Stimulated activated CD8-positive, alpha-beta memory T cell treated with anti-CD3 and anti-CD28 coated beads, Interleukin-7, amount 100 ng/mL, for 1 hour (primary cell): ENCODE measurements around the gene KRTAP1-4.
"Not testable (repeated sequence)": the region's sequence is repeated elsewhere in the genome, so short reads cannot be mapped to it uniquely, and the experiment has no call there.

Experiments used
- DNase-seq, 2 donors: peaks; one replicate each; pipeline ENCODE4 v3.0.0-alpha.2; 2020; ENCODE audit warnings: low read depth in 2 of 2

KRTAP1-4 gene

GRCh38 chr17:41004397-41004796 lies 25.6 kb downstream of the KRTAP1-4 start:
- DNase-seq = no peak

- no peak for DNase-seq
These were observed 26.1 kb downstream of the KRTAP1-4 start for GRCh38 chr17:41003926-41004325.

- DNase-seq = no peak
These were observed 27.2 kb downstream of the KRTAP1-4 start for GRCh38 chr17:41002814-41003213.

GRCh38 chr17:41001795-41002194 lies 28.2 kb downstream of the KRTAP1-4 start:
- DNase-seq = no peak

- DNase-seq = not testable (repeated sequence)
These were observed 30.4 kb downstream of the KRTAP1-4 start, which contains the start of gene KRTAP3-2 for GRCh38 chr17:40999563-40999962. KRTAP3-2 (minus strand) TSS chr17:40999906; CDS start chr17:40999853, 53 bp downstream.

GRCh38 chr17:40997361-40997760 lies 32.6 kb downstream of the KRTAP1-4 start:
- no peak for DNase-seq

GRCh38 chr17:40996829-40997228 lies 33.2 kb downstream of the KRTAP1-4 start:
- no peak for DNase-seq

GRCh38 chr17:40995116-40995515 lies 34.9 kb downstream of the KRTAP1-4 start:
- no peak for DNase-seq

- no peak for DNase-seq
These were observed 36.2 kb downstream of the KRTAP1-4 start, which contains the start of gene KRTAP3-3 for GRCh38 chr17:40993839-40994238. KRTAP3-3 (minus strand) TSS chr17:40994164; CDS start chr17:40994097, 67 bp downstream.

- no peak for DNase-seq
These were observed 36.9 kb downstream of the KRTAP1-4 start for GRCh38 chr17:40993084-40993483.

- no peak for DNase-seq
These were observed 37.3 kb downstream of the KRTAP1-4 start for GRCh38 chr17:40992666-40993065.

GRCh38 chr17:40986920-40987319 lies 43.1 kb downstream of the KRTAP1-4 start:
- no peak for DNase-seq

- DNase-seq = no peak
These were observed 45.8 kb downstream of the KRTAP1-4 start, which contains the start of gene KRT40 for GRCh38 chr17:40984226-40984625. KRT40 (minus strand) TSS chr17:40984326; CDS start chr17:40984273, 53 bp downstream.

GRCh38 chr17:40981115-40981514 lies 48.9 kb downstream of the KRTAP1-4 start:
- no peak for DNase-seq

- no peak for DNase-seq
These were observed 49.4 kb downstream of the KRTAP1-4 start for GRCh38 chr17:40980596-40980995.

- no peak for DNase-seq
These were observed 49.9 kb downstream of the KRTAP1-4 start for GRCh38 chr17:40980117-40980516.
